Measurements from ENCODE around the gene RSRC1. TPM values are rescaled to one million over a fixed set of nuclear protein-coding genes. Genes with fewer than 3 reads are reported as not detected.

The RSRC1 gene
- total and polyA plus RNA-seq, 7 donors = 14.9 to 60.7 (median 41.0) TPM

GRCh38 chr3:158264894-158265293, 155.0 kb downstream of the RSRC1 start:
- Histone ChIP-seq H3K27ac (no peak overlapping the region), H3K4me1 (no peaks in the 10 kb centered on the region), H3K9me3 (peaks cover 3 to 23% (median 7%) of the 10 kb centered on the region in 4 donors), H3K4me3 (no peak overlapping the region), H3K27me3 (no peaks in the 10 kb centered on the region), H3K36me3 (no peaks in the 10 kb centered on the region)
- intact Hi-C loops (cut with DNase I) = no loop called here
- DNase-seq = no peak
- TF ChIP-seq POLR2AphosphoS5 (IDR thresholded peaks at IDR 0.05) = no peak
- no peak for TF ChIP-seq POLR2A (IDR thresholded peaks at IDR 0.05)
- TF ChIP-seq EP300 (IDR thresholded peaks at IDR 0.05) = no peak
- no peak for TF ChIP-seq CTCF (IDR thresholded peaks at IDR 0.05)

GRCh38 chr3:158267015-158267414, 157.1 kb downstream of the RSRC1 start:
- Histone ChIP-seq H3K9me3 (peaks cover 3 to 23% (median 7%) of the 10 kb centered on the region in 4 donors), H3K27ac (no peak overlapping the region), H3K4me1 (no peaks in the 10 kb centered on the region), H3K27me3 (no peaks in the 10 kb centered on the region), H3K36me3 (no peaks in the 10 kb centered on the region), H3K4me3 (no peak overlapping the region)
- no peak for DNase-seq
- intact Hi-C loops (cut with DNase I) = no loop called here
- no peak for TF ChIP-seq CTCF (IDR thresholded peaks at IDR 0.05)
- no peak for TF ChIP-seq EP300 (IDR thresholded peaks at IDR 0.05)
- no peak for TF ChIP-seq POLR2A (IDR thresholded peaks at IDR 0.05)
- TF ChIP-seq POLR2AphosphoS5 (IDR thresholded peaks at IDR 0.05) = no peak
- 94 to 95% methylated on average over 1 of the region's 1 CpG for WGBS, 2 donors

- no peak overlapping the region for H3K27ac ChIP-seq
- no peak overlapping the region for H3K4me3 ChIP-seq
- peaks cover 3 to 20% (median 7%) of the 10 kb centered on the region in 4 donors for H3K9me3 ChIP-seq
- H3K4me1 ChIP-seq = no peaks in the 10 kb centered on the region
- no peak for DNase-seq
- intact Hi-C loops (cut with DNase I) = no loop called here
- TF ChIP-seq EP300 (IDR thresholded peaks at IDR 0.05) (no peak), POLR2A (IDR thresholded peaks at IDR 0.05) (no peak), CTCF (IDR thresholded peaks at IDR 0.05) (no peak)
- H3K36me3 ChIP-seq = no peaks in the 10 kb centered on the region
- WGBS, 2 donors = 97% methylated on average over 4 of the region's 4 CpGs
- H3K27me3 ChIP-seq = no peaks in the 10 kb centered on the region
Observed at GRCh38 chr3:158269942-158270341, 160.1 kb downstream of the RSRC1 start.

- no peaks in the 10 kb centered on the region for H3K36me3 ChIP-seq
- H3K27ac ChIP-seq = no peak overlapping the region
- no peaks in the 10 kb centered on the region for H3K27me3 ChIP-seq
- H3K4me1 ChIP-seq = no peaks in the 10 kb centered on the region
- H3K4me3 ChIP-seq = no peak overlapping the region
- DNase-seq = no peak
- TF ChIP-seq POLR2AphosphoS5 (IDR thresholded peaks at IDR 0.05) (no peak), POLR2A (IDR thresholded peaks at IDR 0.05) (no peak), CTCF (IDR thresholded peaks at IDR 0.05) (no peak), EP300 (IDR thresholded peaks at IDR 0.05) (no peak)
- H3K9me3 ChIP-seq = peaks cover 0 to 8% (median 2%) of the 10 kb centered on the region in 4 donors
- WGBS, 2 donors = 90 to 93% methylated on average over 6 of the region's 6 CpGs
- intact Hi-C loops (cut with DNase I) = no loop called here
Observed at GRCh38 chr3:158272081-158272480, 162.2 kb downstream of the RSRC1 start.

GRCh38 chr3:158273656-158274055, 163.8 kb downstream of the RSRC1 start:
- 86 to 88% methylated on average over 1 of the region's 1 CpG for WGBS, 2 donors
- intact Hi-C loops (cut with DNase I) = no loop called here
- H3K36me3 ChIP-seq = peaks cover 0 to 10% (median 0%) of the 10 kb centered on the region in 4 donors
- H3K27ac ChIP-seq = no peak overlapping the region
- no peak overlapping the region for H3K4me3 ChIP-seq
- H3K4me1 ChIP-seq = no peaks in the 10 kb centered on the region
- no peaks in the 10 kb centered on the region for H3K9me3 ChIP-seq
- no peaks in the 10 kb centered on the region for H3K27me3 ChIP-seq
- no peak for TF ChIP-seq EP300 (IDR thresholded peaks at IDR 0.05)
- TF ChIP-seq CTCF (IDR thresholded peaks at IDR 0.05) = no peak
- TF ChIP-seq POLR2A (IDR thresholded peaks at IDR 0.05) = no peak
- no peak for TF ChIP-seq POLR2AphosphoS5 (IDR thresholded peaks at IDR 0.05)
- DNase-seq = no peak

Measured in sigmoid colon (tissue), 7 donors.